CD4-positive, alpha-beta memory T cell (primary cell): ENCODE measurements around the gene COPS3. TPM values are rescaled to one million over a fixed set of nuclear protein-coding genes. Genes with fewer than 3 reads are reported as not detected.
A peak's percentile ranks its signal among the peaks of the same experiment; 100 is the strongest.

ENCODE experiments used
- CTCF ChIA-PET: fragments of 350-600 bp; sonication (Branson Sonifier 250); formaldehyde crosslinking; loops from one replicate; lab custom pipeline; 2021; ENCODE audit warnings: inconsistent platforms; ENCODE audit not compliant: partially characterized antibody; lab: Charles Lee
- POLR2A ChIA-PET: fragments of 350-600 bp; sonication (Branson Sonifier 250); formaldehyde crosslinking; loops from one replicate; lab custom pipeline; 2021; ENCODE audit not compliant: partially characterized antibody; lab: Charles Lee
- DNase-seq, 5 donors: peaks; one replicate each; pipeline versions ENCODE4 v3.0.0 to v3.0.0-alpha.2; 2020 to 2022; ENCODE audit warnings: mixed read lengths in 1 of 5
- H3K27ac ChIP-seq: one replicate; pipeline ENCODE4 v1.7.0; 2013; ENCODE audit warnings: low read depth, low read length
- H3K27me3 ChIP-seq: 2 replicates; pipeline ENCODE4 v1.7.0; 2013; ENCODE audit warnings: mild to moderate bottlenecking, low read length, moderate library complexity; ENCODE audit not compliant: insufficient read depth
- H3K36me3 ChIP-seq: 2 replicates; pipeline ENCODE4 v1.7.0; 2013; ENCODE audit warnings: mild to moderate bottlenecking, low read length, moderate library complexity; ENCODE audit not compliant: insufficient read depth
- H3K4me1 ChIP-seq: 2 replicates; pipeline ENCODE4 v1.7.0; 2013; ENCODE audit warnings: mild to moderate bottlenecking, low read length, moderate library complexity; ENCODE audit not compliant: insufficient read depth
- H3K4me3 ChIP-seq, 2 donors: one replicate each; pipeline ENCODE4 v1.7.0; 2013; ENCODE audit warnings: low read length in 2 of 2, mild to moderate bottlenecking in 1 of 2
- H3K9me3 ChIP-seq, 2 donors: one replicate each; pipeline ENCODE4 v1.7.0; 2013; ENCODE audit warnings: low read length in 2 of 2, control low read depth in 1 of 2; ENCODE audit not compliant: control insufficient read depth in 1 of 2
- H3K27ac Mint-ChIP-seq, 7 donors: one replicate each; pipeline ENCODE4 v1.8.0; 2020 to 2021; ENCODE audit warnings: mixed read lengths in 7 of 7, mild to moderate bottlenecking in 6 of 7, inconsistent platforms in 3 of 7, moderate library complexity in 3 of 7
- H3K27me3 Mint-ChIP-seq, 2 donors: one replicate each; pipeline ENCODE4 v1.8.0; 2020 to 2021; ENCODE audit warnings: mixed read lengths in 2 of 2
- H3K36me3 Mint-ChIP-seq, 2 donors: one replicate each; pipeline ENCODE4 v1.8.0; 2020 to 2021; ENCODE audit warnings: mixed read lengths in 2 of 2, inconsistent platforms in 1 of 2, mild to moderate bottlenecking in 1 of 2
- H3K4me1 Mint-ChIP-seq, 4 donors: one replicate each; pipeline ENCODE4 v1.8.0; 2020 to 2021; ENCODE audit warnings: mixed read lengths in 4 of 4, mild to moderate bottlenecking in 1 of 4
- H3K4me3 Mint-ChIP-seq, 8 donors: one replicate each; pipeline ENCODE4 v1.8.0; 2020 to 2021; ENCODE audit warnings: mixed read lengths in 8 of 8, mild to moderate bottlenecking in 7 of 8, moderate library complexity in 6 of 8, inconsistent platforms in 3 of 8
- H3K9me3 Mint-ChIP-seq, 8 donors: one replicate each; pipeline ENCODE4 v1.8.0; 2020 to 2021; ENCODE audit warnings: mixed read lengths in 8 of 8, mild to moderate bottlenecking in 5 of 8, inconsistent platforms in 3 of 8, moderate library complexity in 1 of 8
- intact Hi-C: fragments of 100-400 bp; cut with micrococcal nuclease; formaldehyde crosslinking; loops from one replicate; pipeline ENCODE4 v1.15.1; 2023
- polyA plus RNA-seq, 2 donors: library from polyadenylated mRNA; unstranded; fragments of 300-500 nt; fragmentation: Illumina TruSeq; gene quantifications; one replicate each; pipeline ENCODE4 v1.2.3, GENCODE V29; 2021
- total RNA-seq, 2 experiments: library from RNA; stranded (reverse); gene quantifications; one replicate each; pipeline ENCODE4 v1.2.3, GENCODE V29; 2021

The COPS3 gene
- total and polyA plus RNA-seq, 4 experiments from 2014 or later = 45.4 to 103 (median 81.5) TPM

DNA sequence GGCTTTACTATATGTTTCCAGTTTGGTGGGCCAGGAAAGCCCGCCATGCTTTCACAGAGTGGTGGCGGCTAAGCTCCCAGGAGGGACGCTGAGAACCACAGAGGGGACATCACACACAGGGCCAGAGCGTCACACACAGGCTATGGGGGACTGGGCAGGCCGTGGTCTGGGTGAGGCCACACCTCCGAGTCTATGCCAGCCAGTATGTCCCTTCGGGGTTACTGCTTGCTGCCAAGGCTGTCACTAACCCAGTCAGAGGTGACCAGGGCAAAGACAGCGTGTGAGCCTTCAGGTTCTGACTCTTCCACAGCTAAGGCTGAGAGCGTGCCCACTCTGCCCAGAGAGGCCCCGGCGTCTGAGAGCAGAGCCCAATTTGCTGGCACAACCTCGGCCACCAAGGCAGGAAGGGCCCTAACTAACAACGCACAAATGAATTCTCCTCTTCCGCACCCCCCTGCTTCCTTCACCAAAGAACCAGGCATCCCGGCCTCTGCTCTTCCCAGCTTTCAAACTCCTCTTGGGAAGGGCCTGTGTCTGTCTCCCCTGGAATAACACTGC is 77.8 kb downstream of the COPS3 start:
- Mint-ChIP-seq H3K4me3 (peak overlapping the region in 7 of 8 donors; percentile 1 to 92 (median 52)), H3K4me1 (peaks cover 17 to 50% (median 31%) of the 10 kb centered on the region in 4 donors), H3K27ac (peak overlapping the region in 5 of 7 donors; percentile 47 to 96 (median 88)), H3K27me3 (no peaks in the 10 kb centered on the region), H3K9me3 (no peaks in the 10 kb centered on the region), H3K36me3 (peaks cover 25 to 27% of the 10 kb centered on the region in 2 donors)
- peaks cover 18% of the 10 kb centered on the region for H3K36me3 ChIP-seq
- H3K4me3 ChIP-seq = no peak overlapping the region
- ChIA-PET CTCF (no interaction called here), POLR2A (interaction anchor here (1.0 to 9.2 kb wide), 2 partner anchors 23 to 48 kb away, joined by 3 to 131 read pairs; no protein-coding TSS in a partner anchor)
- H3K27ac ChIP-seq = no peak overlapping the region
- intact Hi-C loops = no loop called here
- no peaks in the 10 kb centered on the region for H3K9me3 ChIP-seq
- H3K27me3 ChIP-seq = no peaks in the 10 kb centered on the region
- no peak for DNase-seq
- H3K4me1 ChIP-seq = peaks cover 28% of the 10 kb centered on the region

GRCh38 chr17:17201907-17202306 is 79.1 kb downstream of the COPS3 start:
- Histone ChIP-seq H3K36me3 (peaks cover 18% of the 10 kb centered on the region), H3K4me1 (peaks cover 28% of the 10 kb centered on the region), H3K9me3 (no peaks in the 10 kb centered on the region), H3K27me3 (no peaks in the 10 kb centered on the region), H3K27ac (no peak overlapping the region), H3K4me3 (no peak overlapping the region)
- intact Hi-C loops = no loop called here
- H3K27me3 Mint-ChIP-seq = no peaks in the 10 kb centered on the region
- no peak overlapping the region for H3K4me3 Mint-ChIP-seq
- peaks cover 25 to 31% of the 10 kb centered on the region in 2 donors for H3K36me3 Mint-ChIP-seq
- peak overlapping the region in 3 of 7 donors; percentile 22 to 64 (median 24) for H3K27ac Mint-ChIP-seq
- H3K9me3 Mint-ChIP-seq = no peaks in the 10 kb centered on the region
- POLR2A ChIA-PET = interaction anchor here (0.7 to 0.9 kb wide), 2 partner anchors 23 to 36 kb away, joined by 3 read pairs; no protein-coding TSS in a partner anchor
- H3K4me1 Mint-ChIP-seq = peaks cover 22 to 55% (median 32%) of the 10 kb centered on the region in 4 donors
- CTCF ChIA-PET = no interaction called here
- no peak for DNase-seq

- H3K4me3 Mint-ChIP-seq = peak overlapping the region in 2 of 8 donors; percentile 31 to 39
- Histone ChIP-seq H3K27me3 (no peaks in the 10 kb centered on the region), H3K36me3 (peaks cover 18% of the 10 kb centered on the region), H3K9me3 (no peaks in the 10 kb centered on the region), H3K4me3 (no peak overlapping the region), H3K27ac (no peak overlapping the region), H3K4me1 (peaks cover 28% of the 10 kb centered on the region)
- H3K9me3 Mint-ChIP-seq = no peaks in the 10 kb centered on the region
- H3K27me3 Mint-ChIP-seq = no peaks in the 10 kb centered on the region
- H3K27ac Mint-ChIP-seq = peak overlapping the region in 1 of 7 donors; percentile 22
- ChIA-PET POLR2A (interaction anchor here (0.9 to 1.5 kb wide), 3 partner anchors 18 to 160 kb away, joined by 3 to 4 read pairs (median 4); no protein-coding TSS in a partner anchor), CTCF (interaction anchor here (0.7 to 1.7 kb wide), 4 partner anchors 9 to 112 kb away, joined by 3 to 4 read pairs (median 4); no protein-coding TSS in a partner anchor)
- H3K4me1 Mint-ChIP-seq = peaks cover 22 to 53% (median 30%) of the 10 kb centered on the region in 4 donors
- intact Hi-C loops = no loop called here
- H3K36me3 Mint-ChIP-seq = peaks cover 25 to 31% of the 10 kb centered on the region in 2 donors
- DNase-seq = no peak
Observed at GRCh38 chr17:17201271-17201670, 79.8 kb downstream of the COPS3 start.

DNA sequence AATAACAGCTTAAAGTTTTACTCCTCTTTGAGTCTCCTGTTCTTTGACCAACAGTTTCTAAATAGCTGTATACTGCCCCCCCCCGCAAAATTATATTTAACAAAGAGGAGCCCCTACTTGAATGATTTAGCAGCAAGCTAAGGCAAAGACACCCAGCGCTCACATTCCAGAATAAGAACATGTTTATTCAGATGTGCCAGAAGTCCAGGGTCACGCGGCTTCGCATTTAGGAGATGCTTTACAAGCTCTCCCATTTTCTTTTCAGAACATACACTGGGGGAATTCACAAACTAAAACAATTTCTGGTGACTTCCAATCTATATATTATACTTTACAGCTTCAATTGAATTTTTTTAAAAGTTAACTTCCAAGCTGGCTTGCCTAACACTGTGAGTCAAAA is 80.2 kb downstream of the COPS3 start:
- DNase-seq = no peak

GRCh38 chr17:17200311-17200710 is 80.7 kb downstream of the COPS3 start:
- Mint-ChIP-seq H3K27ac (peak overlapping the region in 1 of 7 donors; percentile 31), H3K36me3 (peaks cover 25 to 26% of the 10 kb centered on the region in 2 donors), H3K9me3 (no peaks in the 10 kb centered on the region), H3K4me1 (peaks cover 22 to 49% (median 29%) of the 10 kb centered on the region in 4 donors), H3K4me3 (no peak overlapping the region), H3K27me3 (no peaks in the 10 kb centered on the region)
- H3K27me3 ChIP-seq = no peaks in the 10 kb centered on the region
- H3K9me3 ChIP-seq = no peaks in the 10 kb centered on the region
- peaks cover 18% of the 10 kb centered on the region for H3K36me3 ChIP-seq
- no peak overlapping the region for H3K4me3 ChIP-seq
- H3K27ac ChIP-seq = no peak overlapping the region
- POLR2A ChIA-PET = interaction anchor here (1.3 to 1.5 kb wide), 3 partner anchors 14 to 159 kb away, joined by 4 read pairs; no protein-coding TSS in a partner anchor
- intact Hi-C loops = no loop called here
- DNase-seq = no peak
- CTCF ChIA-PET = interaction anchor here (0.9 to 1.7 kb wide), 3 partner anchors 8 to 113 kb away, joined by 3 to 4 read pairs (median 4); no protein-coding TSS in a partner anchor
- peaks cover 22% of the 10 kb centered on the region for H3K4me1 ChIP-seq

More for the DNA sequence above, 80.2 kb downstream of the COPS3 start:
- Histone ChIP-seq H3K36me3 (peaks cover 18% of the 10 kb centered on the region), H3K4me3 (no peak overlapping the region), H3K27me3 (no peaks in the 10 kb centered on the region), H3K27ac (no peak overlapping the region), H3K4me1 (peaks cover 27% of the 10 kb centered on the region), H3K9me3 (no peaks in the 10 kb centered on the region)
- intact Hi-C loops = no loop called here
- H3K4me3 Mint-ChIP-seq = no peak overlapping the region
- no peaks in the 10 kb centered on the region for H3K27me3 Mint-ChIP-seq
- H3K9me3 Mint-ChIP-seq = no peaks in the 10 kb centered on the region
- peaks cover 22 to 53% (median 30%) of the 10 kb centered on the region in 4 donors for H3K4me1 Mint-ChIP-seq
- peak overlapping the region in 1 of 7 donors; percentile 23 for H3K27ac Mint-ChIP-seq
- peaks cover 25 to 31% of the 10 kb centered on the region in 2 donors for H3K36me3 Mint-ChIP-seq
- POLR2A ChIA-PET = interaction anchor here (0.9 to 1.5 kb wide), 3 partner anchors 17 to 160 kb away, joined by 3 to 4 read pairs (median 4); no protein-coding TSS in a partner anchor
- CTCF ChIA-PET = interaction anchor here (0.7 to 1.7 kb wide), 4 partner anchors 9 to 112 kb away, joined by 3 to 4 read pairs (median 4); no protein-coding TSS in a partner anchor

GRCh38 chr17:17198281-17198680 is 82.8 kb downstream of the COPS3 start:
- Mint-ChIP-seq H3K36me3 (peaks cover 20 to 22% of the 10 kb centered on the region in 2 donors), H3K27me3 (no peaks in the 10 kb centered on the region), H3K9me3 (no peaks in the 10 kb centered on the region), H3K4me1 (peaks cover 6 to 28% (median 12%) of the 10 kb centered on the region in 4 donors), H3K4me3 (no peak overlapping the region), H3K27ac (no peak overlapping the region)
- Histone ChIP-seq H3K27me3 (no peaks in the 10 kb centered on the region), H3K9me3 (no peaks in the 10 kb centered on the region), H3K27ac (no peak overlapping the region), H3K4me3 (no peak overlapping the region), H3K4me1 (peaks cover 2% of the 10 kb centered on the region), H3K36me3 (peaks cover 15% of the 10 kb centered on the region)
- POLR2A ChIA-PET = interaction anchor here (0.9 to 1.2 kb wide), 2 partner anchors 9 to 18 kb away, joined by 3 to 4 read pairs; no protein-coding TSS in a partner anchor
- CTCF ChIA-PET = no interaction called here
- intact Hi-C loops = no loop called here
- DNase-seq = no peak

DNA sequence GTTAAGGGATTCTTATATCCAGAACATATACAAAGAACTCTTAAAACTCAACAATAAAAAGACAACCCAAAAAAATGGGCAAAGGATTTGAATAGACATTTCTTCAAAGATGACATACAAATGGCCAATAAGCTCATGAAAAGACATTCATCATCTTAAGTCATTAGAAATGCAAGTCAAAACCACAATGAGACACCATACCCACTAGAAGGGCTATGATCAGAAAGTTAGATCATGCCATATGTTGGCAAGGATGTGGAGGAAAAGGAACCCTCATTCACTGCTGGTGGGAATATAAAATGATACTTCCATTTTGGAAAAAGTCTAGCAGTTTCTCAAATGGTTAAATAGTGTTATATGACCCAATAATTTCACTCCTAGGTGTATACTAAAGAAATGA is 84.3 kb downstream of the COPS3 start:
- H3K36me3 Mint-ChIP-seq = peaks cover 10 to 12% of the 10 kb centered on the region in 2 donors
- H3K27me3 Mint-ChIP-seq = no peaks in the 10 kb centered on the region
- H3K4me3 ChIP-seq = no peak overlapping the region
- intact Hi-C loops = no loop called here
- no peaks in the 10 kb centered on the region for H3K9me3 ChIP-seq
- CTCF ChIA-PET = no interaction called here
- peaks cover 6 to 18% (median 10%) of the 10 kb centered on the region in 4 donors for H3K4me1 Mint-ChIP-seq
- no peaks in the 10 kb centered on the region for H3K9me3 Mint-ChIP-seq
- no peak for DNase-seq
- POLR2A ChIA-PET = interaction anchor here (0.8 to 2.2 kb wide), 4 partner anchors 9 to 30 kb away, joined by 3 to 9 read pairs (median 4); partner anchors contain the start of gene PLD6
- no peak overlapping the region for H3K27ac ChIP-seq
- H3K27me3 ChIP-seq = no peaks in the 10 kb centered on the region
- H3K27ac Mint-ChIP-seq = peak overlapping the region in 2 of 7 donors; percentile 59 to 83
- H3K4me1 ChIP-seq = no peaks in the 10 kb centered on the region
- H3K36me3 ChIP-seq = peaks cover 5% of the 10 kb centered on the region
- H3K4me3 Mint-ChIP-seq = no peak overlapping the region
